ENCODE measurements around the gene NOS2.
"Not testable (repeated sequence)": the region's sequence is repeated elsewhere in the genome, so short reads cannot be mapped to it uniquely, and the experiment has no call there.

The NOS2 gene

GRCh38 chr17:27754549-27754948 is 45.8 kb downstream of the NOS2 start:
- no peak for DNase-seq (ENCODE audit: low read depth)

- DNase-seq (ENCODE audit: low read depth) = not testable (repeated sequence)
These were observed 46.6 kb downstream of the NOS2 start for GRCh38 chr17:27753726-27754125.

- not testable (repeated sequence) for DNase-seq (ENCODE audit: low read depth)
These were observed 47.3 kb downstream of the NOS2 start for GRCh38 chr17:27752831-27753619.

DNA sequence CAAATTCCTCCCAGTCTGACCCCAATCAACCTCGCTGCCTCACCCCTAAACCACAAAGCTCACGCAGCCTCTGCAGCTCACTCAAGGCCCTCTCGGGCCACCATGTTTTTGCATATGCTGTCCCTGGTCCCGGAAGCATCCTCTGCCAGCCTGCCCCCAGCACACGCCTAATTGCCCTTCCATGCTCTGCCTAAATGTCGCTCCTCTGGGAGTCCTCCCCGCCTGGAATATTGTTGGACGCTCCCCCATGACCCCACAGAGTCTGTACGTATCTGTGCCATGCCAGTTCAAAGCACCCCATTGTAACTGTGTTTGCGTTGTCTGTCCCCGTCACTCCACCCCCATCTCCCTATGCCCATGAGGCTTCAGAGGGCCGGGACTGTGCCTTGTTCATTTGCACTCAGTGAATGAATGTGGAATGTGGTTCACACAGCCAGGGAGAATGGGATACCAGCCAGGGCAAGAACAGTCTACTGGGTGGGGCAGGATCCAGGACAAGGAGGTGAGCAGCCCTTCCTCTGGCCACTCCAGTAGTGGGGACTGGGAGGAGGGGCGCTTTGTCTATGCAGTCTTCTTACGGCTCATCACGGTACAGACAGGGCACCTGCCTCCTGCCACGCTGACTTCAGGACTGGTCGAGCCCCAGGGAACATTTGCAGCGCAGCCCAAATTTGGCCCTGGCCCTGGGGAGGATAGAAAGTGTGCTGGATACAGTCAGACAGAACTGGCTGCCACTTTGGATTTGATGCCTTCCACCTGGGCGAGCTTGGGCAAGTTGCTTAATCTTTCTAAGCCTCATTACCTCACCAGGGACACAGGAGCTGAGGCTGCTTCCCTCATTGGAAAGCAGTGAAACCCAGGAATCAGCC is 48.5 kb downstream of the NOS2 start:
- no peak for DNase-seq (ENCODE audit: low read depth)

- no peak for DNase-seq (ENCODE audit: low read depth)
These were observed 49.2 kb downstream of the NOS2 start for GRCh38 chr17:27751166-27751565.

- not testable (repeated sequence) for DNase-seq (ENCODE audit: low read depth)
These were observed 50.7 kb downstream of the NOS2 start for GRCh38 chr17:27749562-27750150.

DNA sequence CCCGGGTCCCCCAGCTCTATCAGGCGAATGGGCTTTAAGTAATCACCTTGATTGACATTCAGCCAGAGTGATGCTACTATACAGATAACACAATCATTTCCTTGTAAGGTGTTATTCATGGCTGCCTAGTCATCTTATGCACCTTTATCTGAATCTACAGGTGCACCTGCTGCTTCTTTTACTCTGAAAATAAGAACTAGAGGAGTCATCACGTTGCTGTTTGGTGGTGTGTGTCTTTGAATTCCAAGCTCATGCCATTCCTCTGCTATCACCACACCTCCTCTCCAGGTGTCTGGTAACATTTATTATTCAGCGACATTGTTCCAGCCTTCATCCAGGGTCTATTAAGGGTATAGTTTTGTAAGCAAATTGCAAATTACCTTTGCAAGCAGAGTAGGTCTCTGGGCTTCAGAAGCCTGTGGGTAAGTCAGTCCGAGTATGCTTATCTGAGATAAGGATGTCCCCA is 51.9 kb downstream of the NOS2 start:
- DNase-seq (ENCODE audit: low read depth) = no peak

GRCh38 chr17:27747462-27748359 is 52.6 kb downstream of the NOS2 start:
- no peak for DNase-seq (ENCODE audit: low read depth)

DNA sequence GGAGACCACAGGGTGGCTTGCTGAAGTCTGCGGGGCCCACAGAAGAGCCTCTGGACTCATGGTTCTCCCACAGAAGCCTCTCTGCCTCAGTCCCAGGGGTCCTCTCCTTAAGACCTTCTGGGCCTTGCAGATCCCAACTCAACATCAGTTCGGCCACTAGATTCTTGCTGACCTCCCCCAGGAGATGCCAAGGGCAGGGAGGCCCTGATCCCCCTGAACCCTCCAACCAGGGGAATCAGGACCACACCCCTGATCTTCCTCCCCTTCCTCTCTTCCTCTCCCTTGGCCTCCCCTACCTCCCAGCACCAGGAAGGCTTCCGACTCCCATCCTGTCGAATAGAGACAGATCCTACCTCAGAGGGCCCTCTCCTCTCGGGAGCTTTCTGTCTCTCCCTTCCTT is 53.4 kb downstream of the NOS2 start:
- DNase-seq (ENCODE audit: low read depth) = no peak

- DNase-seq (ENCODE audit: low read depth) = not testable (repeated sequence)
These were observed 54.0 kb downstream of the NOS2 start for GRCh38 chr17:27746320-27746719.

DNA sequence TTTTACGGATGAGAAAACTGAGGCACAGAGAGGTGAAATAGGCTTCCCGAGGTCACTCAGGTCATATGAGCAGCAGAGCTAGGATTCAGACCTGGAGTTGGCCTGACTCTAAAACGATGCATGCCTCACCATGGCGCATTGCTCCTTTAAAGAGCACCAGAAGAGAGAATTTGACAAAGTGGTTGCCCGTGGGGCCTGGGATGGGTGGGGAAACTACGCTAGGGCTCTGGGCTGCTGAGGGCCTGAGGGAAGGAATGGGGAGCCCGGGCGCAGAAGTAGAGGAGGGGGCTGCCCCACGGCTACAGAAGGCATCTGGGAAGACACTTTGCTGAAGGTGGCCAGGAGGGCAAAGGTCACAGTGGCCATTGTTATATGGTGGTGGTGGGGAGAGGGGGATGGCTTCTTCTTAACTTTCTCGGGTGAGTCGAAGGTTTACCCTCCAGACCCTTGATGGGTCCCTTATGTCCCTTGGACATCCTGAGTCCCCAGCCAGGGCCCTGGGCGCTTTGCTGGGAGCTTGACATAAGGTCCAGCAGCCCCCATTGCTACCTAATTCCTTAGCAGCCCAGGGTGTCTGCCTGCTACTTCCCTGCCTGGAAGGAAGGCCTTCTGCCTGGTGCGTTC is 55.0 kb downstream of the NOS2 start:
- DNase-seq (ENCODE audit: low read depth) = not testable (repeated sequence)

- no peak for DNase-seq (ENCODE audit: low read depth)
These were observed 56.9 kb downstream of the NOS2 start for GRCh38 chr17:27743281-27743885.

- no peak for DNase-seq (ENCODE audit: low read depth)
These were observed 58.3 kb downstream of the NOS2 start for GRCh38 chr17:27741971-27742575.

DNA sequence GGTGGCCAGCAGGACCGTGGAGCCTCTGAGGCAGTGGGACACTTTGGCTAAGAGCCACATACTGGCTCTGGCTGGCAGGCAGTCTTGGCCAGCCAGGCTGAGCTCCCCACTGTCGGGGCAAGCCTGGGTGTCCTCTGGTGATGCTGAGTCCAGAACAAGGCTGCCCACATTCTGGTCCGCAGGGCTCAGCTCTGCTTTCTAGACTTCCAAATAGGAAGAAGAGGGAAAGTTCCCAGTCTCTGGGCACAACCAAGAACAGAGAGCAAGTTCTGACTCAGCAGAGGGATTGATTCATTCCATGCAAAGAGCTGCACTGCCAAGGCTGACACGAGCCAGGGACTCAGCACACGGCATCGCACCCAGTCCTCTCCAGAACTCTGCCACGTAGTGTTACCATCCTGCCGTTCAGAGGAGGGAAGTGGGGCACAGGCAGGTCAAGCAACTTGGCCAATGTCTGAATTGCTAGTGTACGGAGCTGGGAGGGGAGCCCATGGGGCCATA is 58.9 kb downstream of the NOS2 start:
- no peak for DNase-seq (ENCODE audit: low read depth)

DNA sequence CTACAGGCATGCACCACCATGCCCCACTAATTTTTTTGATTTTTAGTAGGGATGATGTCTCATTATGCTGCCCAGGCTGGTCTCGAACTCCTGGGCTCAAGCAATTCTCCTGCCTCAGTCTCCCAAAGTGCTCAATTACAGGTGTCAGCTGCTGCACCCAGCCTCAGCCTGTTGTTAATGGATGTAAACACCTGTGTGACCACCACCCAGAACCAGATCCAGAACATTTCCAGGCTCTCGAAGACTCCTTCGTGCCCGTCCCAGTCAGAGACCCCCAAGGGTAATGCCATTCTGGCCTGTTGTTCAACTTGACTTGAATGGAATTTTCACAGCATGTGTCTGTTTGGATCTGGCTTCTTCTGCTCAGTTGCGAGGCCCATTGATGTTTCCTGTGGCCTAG is 59.8 kb downstream of the NOS2 start:
- DNase-seq (ENCODE audit: low read depth) = not testable (repeated sequence)

- no peak for DNase-seq (ENCODE audit: low read depth)
These were observed 66.6 kb downstream of the NOS2 start for GRCh38 chr17:27733773-27734172.

DNA sequence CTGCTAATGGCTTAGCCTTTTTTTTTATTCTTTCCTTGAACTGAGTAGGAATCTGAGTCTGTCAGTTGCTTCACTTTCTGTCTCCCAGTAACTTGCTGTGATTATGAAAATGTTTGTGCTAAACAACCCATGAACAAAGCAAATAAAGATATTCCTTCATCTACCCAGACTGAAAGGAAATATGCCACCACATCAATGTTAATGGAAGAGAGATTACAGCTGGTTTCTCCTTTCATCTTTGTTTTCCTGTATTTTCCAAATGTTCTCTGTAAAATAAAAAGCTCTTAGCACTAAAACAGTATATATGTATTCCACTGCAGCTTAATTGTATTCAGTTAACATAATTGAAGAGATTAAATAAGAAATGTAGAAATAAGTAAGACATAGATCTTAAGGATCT is 67.6 kb downstream of the NOS2 start:
- not testable (repeated sequence) for DNase-seq (ENCODE audit: low read depth)

GRCh38 chr17:27725982-27726381 is 74.3 kb downstream of the NOS2 start:
- not testable (repeated sequence) for DNase-seq (ENCODE audit: low read depth)

GRCh38 chr17:27721797-27722196 is 78.5 kb downstream of the NOS2 start:
- DNase-seq (ENCODE audit: low read depth) = no peak

Data from HS-27A (cell line).